ENCODE results near the gene NUTF2. TPM values are rescaled to one million over a fixed set of nuclear protein-coding genes. Genes with fewer than 3 reads are reported as not detected.

NUTF2 gene
- total and polyA plus RNA-seq, 10 of the 15 experiments (the other 5 are each of a cell fraction or from before 2014, with no cell fraction given): 116 to 342 (median 202) TPM

GRCh38 chr16:67909056-67909742, 62.5 kb downstream of the NUTF2 start:
- Histone ChIP-seq H3K9me3 (replicated peaks; ENCODE audit: control insufficient read depth, insufficient read depth, low read length) (no peaks in the 10 kb centered on the region), H3K9ac (ENCODE audit: control insufficient read depth, insufficient read depth, low read length) (no peak overlapping the region)
- WGBS (ENCODE audit: insufficient coverage, insufficient replicate concordance, low lambda C conversion rate, missing lambda C conversion rate): over 99% methylated on average over 36 of the region's 36 CpGs
- TF ChIP-seq CBX3 (IDR thresholded peaks at IDR 0.05; ENCODE audit: borderline replicate concordance, low read depth) (no peak), USF1 (IDR thresholded peaks at IDR 0.05; ENCODE audit: borderline replicate concordance, extremely low read length, insufficient read depth, low read depth, low read length) (no peak), MYC (IDR thresholded peaks at IDR 0.05; ENCODE audit: insufficient read depth, insufficient read length, insufficient replicate concordance, low read length, severe bottlenecking) (no peak), YBX1 (IDR thresholded peaks at IDR 0.05) (no peak), CREB1 (IDR thresholded peaks at IDR 0.05; ENCODE audit: low read depth) (no peak), SREBF2 (IDR thresholded peaks at IDR 0.05; ENCODE audit: low read length) (no peak), E2F4 (IDR thresholded peaks at IDR 0.05; ENCODE audit: low read depth, low read length) (no peak), GATAD2B (conservative IDR thresholded peaks at IDR 0.05; ENCODE audit: low read depth) (no peak), BRCA1 (IDR thresholded peaks at IDR 0.05; ENCODE audit: low read depth, low read length) (no peak), POLR2AphosphoS5 (IDR thresholded peaks at IDR 0.05; ENCODE audit: low read length) (no peak), NR2C2 (IDR thresholded peaks at IDR 0.05; ENCODE audit: borderline replicate concordance, control insufficient read depth, insufficient read length, low read depth) (no peak), WRNIP1 (IDR thresholded peaks at IDR 0.05; ENCODE audit: borderline replicate concordance, low read depth, low read length) (no peak), POU2F2 (IDR thresholded peaks at IDR 0.05; ENCODE audit: borderline replicate concordance, low read depth, low read length) (no peak), NFXL1 (IDR thresholded peaks at IDR 0.05; ENCODE audit: borderline replicate concordance) (no peak), NRF1 (conservative IDR thresholded peaks at IDR 0.05; ENCODE audit: low read depth, low read length) (no peak), NBN (IDR thresholded peaks at IDR 0.05) (no peak), KDM1A (IDR thresholded peaks at IDR 0.05; ENCODE audit: borderline replicate concordance) (no peak), CUX1 (IDR thresholded peaks at IDR 0.05; ENCODE audit: insufficient replicate concordance, low read depth, low read length) (no peak)

More at GRCh38 chr16:67909056-67909742, 62.5 kb downstream of the NUTF2 start:
- DNase-seq (ENCODE audit: low read depth, low spot score) (no peak), FAIRE-seq (no peak), ATAC-seq (no peak)
- Histone ChIP-seq H3K4me2 (ENCODE audit: control insufficient read depth, insufficient read depth) (no peak overlapping the region), H3K27ac (ENCODE audit: control insufficient read depth, insufficient read depth) (no peak overlapping the region), H2AFZ (ENCODE audit: control insufficient read depth, low read depth, low read length) (no peak overlapping the region), H3K4me3 (no peak overlapping the region), H4K20me1 (ENCODE audit: control insufficient read depth, insufficient read depth) (no peaks in the 10 kb centered on the region; the same call in 1 of the 2 replicates), H3K27me3 (replicated peaks in 1 of 2; ENCODE audit: control insufficient read depth in 2 of 2, insufficient read depth in 2 of 2, low read length in 1 of 2) (no peaks in the 10 kb centered on the region), H3K4me1 (ENCODE audit: control insufficient read depth, insufficient read depth, low read length) (0 out of 2 replicates have a peak, but pooled peaks cover 3% of the 10 kb centered on the region), H3K79me2 (ENCODE audit: control insufficient read depth, insufficient read depth, low read length) (no peaks in the 10 kb centered on the region), H3K36me3 (ENCODE audit: control insufficient read depth in 2 of 2, insufficient read depth in 2 of 2, low read length in 1 of 2) (peaks cover 1 to 7% of the 10 kb centered on the region in 2 experiments; a peak in 2 of 4 replicates)
- ChIA-PET RAD21 (ENCODE audit: unreplicated experiment) (no interaction called here), CTCF (interaction anchor here (0.5 to 1.6 kb wide), 3 partner anchors 25 to 333 kb away, joined by 3 to 5 read pairs (median 4); no protein-coding TSS in a partner anchor), POLR2A (interaction anchor here (0.6 kb wide), 1 partner anchor 177 kb away, joined by 3 read pairs; no protein-coding TSS in a partner anchor), SMC1A (ENCODE audit: uncharacterized antibody, unreplicated experiment) (no interaction called here)
- in situ Hi-C loops (cut with MboI) (no loop called here), intact Hi-C loops (cut with micrococcal nuclease; ENCODE audit: unreplicated experiment) (no loop called here)
- no TSS peak for BruUV-seq (replicated peaks)

Measured in GM12878 (cell line).